BE2C (cell line): ENCODE measurements around the gene MFNG.

Experiments
- DNase-seq: peaks from one replicate; pipeline ENCODE4 v3.0.0-alpha.2; 2020
- H3K27me3 ChIP-seq: fragments of 250-450 bp; sonication (Bioruptor Pico); 2 replicates; pipeline ENCODE4 v1.5.1; 2020; ENCODE audit warnings: mild to moderate bottlenecking
- H3K36me3 ChIP-seq: fragments of 250-450 bp; sonication (Bioruptor Pico); 2 replicates; pipeline ENCODE4 v1.5.1; 2020; ENCODE audit warnings: mild to moderate bottlenecking
- H3K4me1 ChIP-seq: fragments of 250-450 bp; sonication (Bioruptor Pico); 2 replicates; pipeline ENCODE4 v1.5.1; 2020
- H3K4me3 ChIP-seq: 2 replicates; pipeline ENCODE4 v1.5.1; 2011; ENCODE audit warnings: low read depth, low read length
- H3K9me3 ChIP-seq: fragments of 250-450 bp; sonication (Bioruptor Pico); 2 replicates; pipeline ENCODE4 v1.5.1; 2020
- CTCF ChIP-seq: IDR thresholded peaks from 2 replicates; pipeline ENCODE4 v1.5.1; 2012; ENCODE audit warnings: mild to moderate bottlenecking, low read depth, low read length

The MFNG gene

GRCh38 chr22:37519268-37520195 lies 33.3 kb upstream of the MFNG start, which contains the start of gene CARD10:
Gene CARD10, minus strand, starts transcription at chr22:37519415. Its CDS starts 215 bp downstream, at chr22:37519200.
- no peak for TF ChIP-seq CTCF
- peaks cover 7% of the 10 kb centered on the region for H3K27me3 ChIP-seq
- peak; percentile 40 for DNase-seq
- no peaks in the 10 kb centered on the region; the same call in 1 of the 2 replicates for H3K9me3 ChIP-seq
- H3K36me3 ChIP-seq: no peaks in the 10 kb centered on the region
- peak within 1 kb of the TSS; percentile 55 for H3K4me3 ChIP-seq
- no peaks in the 10 kb centered on the region for H3K4me1 ChIP-seq

- H3K4me3 ChIP-seq: peak overlapping the region; percentile 55
- no peak for DNase-seq
- no peaks in the 10 kb centered on the region for H3K4me1 ChIP-seq
- no peaks in the 10 kb centered on the region for H3K36me3 ChIP-seq
- no peak for TF ChIP-seq CTCF
- H3K9me3 ChIP-seq: no peaks in the 10 kb centered on the region; the same call in 1 of the 2 replicates
- peaks cover 7% of the 10 kb centered on the region for H3K27me3 ChIP-seq
Observed at GRCh38 chr22:37518509-37519267, 32.5 kb upstream of the MFNG start.

- no peak for DNase-seq
- Histone ChIP-seq H3K9me3 (no peaks in the 10 kb centered on the region; the same call in 1 of the 2 replicates), H3K4me3 (no peak overlapping the region), H3K27me3 (peaks cover 7% of the 10 kb centered on the region), H3K36me3 (no peaks in the 10 kb centered on the region), H3K4me1 (no peaks in the 10 kb centered on the region)
- TF ChIP-seq CTCF: no peak
Observed at GRCh38 chr22:37517826-37518450, 31.8 kb upstream of the MFNG start.

- DNase-seq: no peak
- no peak for TF ChIP-seq CTCF
- H3K27me3 ChIP-seq: peaks cover 7% of the 10 kb centered on the region
- H3K9me3 ChIP-seq: no peaks in the 10 kb centered on the region; the same call in 1 of the 2 replicates
- peaks cover 6% of the 10 kb centered on the region; the same call in 1 of the 2 replicates for H3K4me1 ChIP-seq
- no peaks in the 10 kb centered on the region for H3K36me3 ChIP-seq
- no peak overlapping the region for H3K4me3 ChIP-seq
Observed at GRCh38 chr22:37516456-37516855, 30.3 kb upstream of the MFNG start.

GRCh38 chr22:37515901-37516300 lies 29.7 kb upstream of the MFNG start:
- Histone ChIP-seq H3K4me1 (peaks cover 6% of the 10 kb centered on the region; the same call in 1 of the 2 replicates), H3K36me3 (no peaks in the 10 kb centered on the region), H3K9me3 (no peaks in the 10 kb centered on the region; the same call in 1 of the 2 replicates), H3K4me3 (no peak overlapping the region), H3K27me3 (peaks cover 7% of the 10 kb centered on the region)
- no peak for DNase-seq
- TF ChIP-seq CTCF: no peak
